SK-N-SH (cell line): ENCODE measurements around the gene ARMC9.

ENCODE experiments used
- EZH2phosphoT487 ChIP-seq: fragments of 200-600 bp; sonication (generic); IDR thresholded peaks from 2 replicates; pipeline ENCODE4 v1.6.1; 2017; ENCODE audit warnings: low read depth, mixed run types, mild to moderate bottlenecking, antibody characterized with exemption, moderate library complexity, borderline replicate concordance
- GABPA ChIP-seq: IDR thresholded peaks from 2 replicates; pipeline ENCODE4 v1.4.0; 2012; ENCODE audit warnings: low read depth, mild to moderate bottlenecking
- MAX ChIP-seq: IDR thresholded peaks from 2 replicates; pipeline ENCODE4 v1.4.0; 2012; ENCODE audit warnings: low read depth
- MXI1 ChIP-seq: IDR thresholded peaks from 2 replicates; pipeline ENCODE4 v1.6.1; 2012; ENCODE audit warnings: mild to moderate bottlenecking, low read depth, low read length, improper control_type of control experiment
- POLR2AphosphoS5 ChIP-seq: IDR thresholded peaks from 2 replicates; pipeline ENCODE4 v1.6.1; 2012; ENCODE audit warnings: low read depth, low read length
- RXRA ChIP-seq: IDR thresholded peaks from 2 replicates; pipeline ENCODE4 v1.4.0; 2012; ENCODE audit warnings: low read depth, mild to moderate bottlenecking, borderline replicate concordance
- SIN3A ChIP-seq: IDR thresholded peaks from 2 replicates; pipeline ENCODE4 v1.6.1; 2012; ENCODE audit warnings: low read depth, mild to moderate bottlenecking, low read length, moderate library complexity, borderline replicate concordance
- TF ChIP-seq, protein P1 (sequence below): fragments of 200-600 bp; sonication (generic); IDR thresholded peaks from 2 replicates; pipeline ENCODE4 v1.6.1; 2017; ENCODE audit warnings: antibody characterized with exemption, mild to moderate bottlenecking, moderate library complexity

DNA sequence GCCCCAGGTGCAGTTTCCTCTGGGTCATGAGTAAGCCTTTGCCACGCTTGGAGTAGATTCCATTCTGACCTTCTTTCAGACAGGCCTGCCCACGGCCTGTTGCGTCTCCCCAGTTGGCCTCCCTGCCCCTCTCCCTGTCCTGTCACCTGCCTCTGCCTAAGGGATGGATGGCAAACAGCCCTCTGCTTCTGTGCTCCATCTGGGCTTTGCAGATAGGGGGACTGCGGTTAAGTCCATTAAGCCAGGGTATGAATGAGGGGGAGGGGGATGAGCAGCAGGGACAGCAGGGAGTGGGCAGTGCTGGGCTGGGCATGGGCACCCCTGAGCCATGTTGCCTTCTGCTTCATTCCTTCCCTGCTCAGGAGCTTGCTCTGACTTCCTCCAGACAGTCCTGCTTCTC lies 159.5 kb downstream of the ARMC9 start:
- no peak for TF ChIP-seq MAX
- TF ChIP-seq SIN3A = no peak
- TF ChIP-seq, protein P1, sequence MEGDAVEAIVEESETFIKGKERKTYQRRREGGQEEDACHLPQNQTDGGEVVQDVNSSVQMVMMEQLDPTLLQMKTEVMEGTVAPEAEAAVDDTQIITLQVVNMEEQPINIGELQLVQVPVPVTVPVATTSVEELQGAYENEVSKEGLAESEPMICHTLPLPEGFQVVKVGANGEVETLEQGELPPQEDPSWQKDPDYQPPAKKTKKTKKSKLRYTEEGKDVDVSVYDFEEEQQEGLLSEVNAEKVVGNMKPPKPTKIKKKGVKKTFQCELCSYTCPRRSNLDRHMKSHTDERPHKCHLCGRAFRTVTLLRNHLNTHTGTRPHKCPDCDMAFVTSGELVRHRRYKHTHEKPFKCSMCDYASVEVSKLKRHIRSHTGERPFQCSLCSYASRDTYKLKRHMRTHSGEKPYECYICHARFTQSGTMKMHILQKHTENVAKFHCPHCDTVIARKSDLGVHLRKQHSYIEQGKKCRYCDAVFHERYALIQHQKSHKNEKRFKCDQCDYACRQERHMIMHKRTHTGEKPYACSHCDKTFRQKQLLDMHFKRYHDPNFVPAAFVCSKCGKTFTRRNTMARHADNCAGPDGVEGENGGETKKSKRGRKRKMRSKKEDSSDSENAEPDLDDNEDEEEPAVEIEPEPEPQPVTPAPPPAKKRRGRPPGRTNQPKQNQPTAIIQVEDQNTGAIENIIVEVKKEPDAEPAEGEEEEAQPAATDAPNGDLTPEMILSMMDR = no peak
- TF ChIP-seq RXRA = no peak
- TF ChIP-seq GABPA = no peak
- TF ChIP-seq EZH2phosphoT487 = no peak
- no peak for TF ChIP-seq POLR2AphosphoS5
- no peak for TF ChIP-seq MXI1
